OCI-LY3 (cell line): ENCODE data around the gene PIGBOS1.

ENCODE experiments used
- EZH2phosphoT487 ChIP-seq: fragments of 200-600 bp; shearing (Covaris generic); IDR thresholded peaks from 2 replicates; pipeline ENCODE4 v1.6.1; 2018; ENCODE audit warnings: antibody characterized with exemption, mixed run types, low read depth
- TF ChIP-seq, protein P1 (sequence below): fragments of 200-600, 300-600 bp; sonication (generic); IDR thresholded peaks from 2 replicates; pipeline ENCODE4 v1.5.1; 2014; ENCODE audit warnings: antibody characterized with exemption, low read length, low read depth

DNA sequence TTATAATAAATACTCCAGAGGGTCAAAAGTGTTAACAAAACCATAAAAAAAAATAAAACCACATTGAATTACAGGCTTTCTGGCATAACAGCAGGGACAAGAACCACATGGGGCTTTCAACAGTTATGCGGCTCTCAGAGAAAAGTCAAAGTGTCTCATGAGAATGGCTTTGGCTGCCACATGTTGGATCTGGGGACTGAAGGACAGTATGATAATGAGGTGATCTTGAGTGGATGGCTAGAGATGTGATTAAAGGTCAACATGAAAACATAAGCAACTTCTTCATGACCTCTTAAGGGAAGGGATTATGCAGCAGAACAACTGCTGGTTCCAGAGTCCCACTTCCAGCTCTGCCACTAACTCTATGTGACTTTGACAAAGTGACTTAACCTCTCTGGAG lies 34.5 kb downstream of the PIGBOS1 start:
- TF ChIP-seq, protein P1, sequence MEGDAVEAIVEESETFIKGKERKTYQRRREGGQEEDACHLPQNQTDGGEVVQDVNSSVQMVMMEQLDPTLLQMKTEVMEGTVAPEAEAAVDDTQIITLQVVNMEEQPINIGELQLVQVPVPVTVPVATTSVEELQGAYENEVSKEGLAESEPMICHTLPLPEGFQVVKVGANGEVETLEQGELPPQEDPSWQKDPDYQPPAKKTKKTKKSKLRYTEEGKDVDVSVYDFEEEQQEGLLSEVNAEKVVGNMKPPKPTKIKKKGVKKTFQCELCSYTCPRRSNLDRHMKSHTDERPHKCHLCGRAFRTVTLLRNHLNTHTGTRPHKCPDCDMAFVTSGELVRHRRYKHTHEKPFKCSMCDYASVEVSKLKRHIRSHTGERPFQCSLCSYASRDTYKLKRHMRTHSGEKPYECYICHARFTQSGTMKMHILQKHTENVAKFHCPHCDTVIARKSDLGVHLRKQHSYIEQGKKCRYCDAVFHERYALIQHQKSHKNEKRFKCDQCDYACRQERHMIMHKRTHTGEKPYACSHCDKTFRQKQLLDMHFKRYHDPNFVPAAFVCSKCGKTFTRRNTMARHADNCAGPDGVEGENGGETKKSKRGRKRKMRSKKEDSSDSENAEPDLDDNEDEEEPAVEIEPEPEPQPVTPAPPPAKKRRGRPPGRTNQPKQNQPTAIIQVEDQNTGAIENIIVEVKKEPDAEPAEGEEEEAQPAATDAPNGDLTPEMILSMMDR: no peak
- no peak for TF ChIP-seq EZH2phosphoT487
